Ectodermal cell (in vitro differentiated cells): ENCODE measurements around the gene CCDC174.

ENCODE experiments used
- H3K27ac ChIP-seq: 2 replicates; pipeline ENCODE4 v1.7.0; 2013; ENCODE audit warnings: mild to moderate bottlenecking, low read depth, low read length; ENCODE audit not compliant: insufficient read depth, poor library complexity, severe bottlenecking
- H3K27me3 ChIP-seq: 2 replicates; pipeline ENCODE4 v1.7.0; 2013; ENCODE audit warnings: mild to moderate bottlenecking, low read length; ENCODE audit not compliant: insufficient read depth, control insufficient read depth, poor library complexity, severe bottlenecking
- H3K36me3 ChIP-seq: one replicate; pipeline ENCODE4 v1.7.0; 2013; ENCODE audit warnings: low read length; ENCODE audit not compliant: control insufficient read depth, insufficient read depth
- H3K4me1 ChIP-seq: one replicate; pipeline ENCODE4 v1.7.0; 2013; ENCODE audit warnings: low read length; ENCODE audit not compliant: control insufficient read depth, insufficient read depth
- H3K4me3 ChIP-seq: 2 replicates; pipeline ENCODE4 v1.7.0; 2013; ENCODE audit warnings: low read depth, low read length, control low read depth; ENCODE audit not compliant: insufficient read depth
- H3K9me3 ChIP-seq: 2 replicates; pipeline ENCODE4 v1.7.0; 2013; ENCODE audit warnings: mild to moderate bottlenecking, low read length, moderate library complexity; ENCODE audit not compliant: control insufficient read depth
- WGBS, 2 experiments: methylation state at CpG; one replicate each; pipeline ENCODE4 v1.1.7; 2013; ENCODE audit warnings: missing lambda C conversion rate in 2 of 2; 5-methylcytosine and 5-hydroxymethylcytosine counted together

CCDC174 gene

GRCh38 chr3:14609941-14610340 is 41.6 kb upstream of the CCDC174 start:
- Histone ChIP-seq H3K9me3 (no peaks in the 10 kb centered on the region), H3K27ac (no peak overlapping the region), H3K4me1 (no peaks in the 10 kb centered on the region), H3K27me3 (no peaks in the 10 kb centered on the region), H3K4me3 (no peak overlapping the region), H3K36me3 (no peaks in the 10 kb centered on the region)

GRCh38 chr3:14614189-14614588 is 37.4 kb upstream of the CCDC174 start:
- 80 to 93% methylated on average over 1 of the region's 1 CpG for WGBS, 2 experiments
- Histone ChIP-seq H3K27ac (no peak overlapping the region), H3K9me3 (no peaks in the 10 kb centered on the region), H3K27me3 (no peaks in the 10 kb centered on the region), H3K4me3 (no peak overlapping the region), H3K36me3 (no peaks in the 10 kb centered on the region), H3K4me1 (peaks cover 4% of the 10 kb centered on the region)

- Histone ChIP-seq H3K9me3 (no peaks in the 10 kb centered on the region), H3K27me3 (no peaks in the 10 kb centered on the region), H3K4me3 (no peak overlapping the region), H3K27ac (no peak overlapping the region), H3K4me1 (peaks cover 9% of the 10 kb centered on the region), H3K36me3 (no peaks in the 10 kb centered on the region)
Measured at GRCh38 chr3:14614862-14615261, 36.7 kb upstream of the CCDC174 start.

- WGBS, 2 experiments, result 68 to 73% methylated on average over 10 of the region's 10 CpGs
- H3K9me3 ChIP-seq, result no peaks in the 10 kb centered on the region
- no peaks in the 10 kb centered on the region for H3K36me3 ChIP-seq
- peaks cover 17% of the 10 kb centered on the region for H3K4me1 ChIP-seq
- H3K27me3 ChIP-seq, result no peaks in the 10 kb centered on the region
- no peak overlapping the region for H3K4me3 ChIP-seq
- H3K27ac ChIP-seq, result peak overlapping the region; percentile 19
Measured at GRCh38 chr3:14616606-14617507, 34.7 kb upstream of the CCDC174 start.

GRCh38 chr3:14617508-14618023 is 34.0 kb upstream of the CCDC174 start:
- no peak overlapping the region for H3K4me3 ChIP-seq
- H3K4me1 ChIP-seq, result peaks cover 17% of the 10 kb centered on the region
- 93 to 95% methylated on average over 6 of the region's 6 CpGs for WGBS, 2 experiments
- H3K36me3 ChIP-seq, result no peaks in the 10 kb centered on the region
- no peaks in the 10 kb centered on the region for H3K27me3 ChIP-seq
- no peaks in the 10 kb centered on the region for H3K9me3 ChIP-seq
- no peak overlapping the region for H3K27ac ChIP-seq

- no peaks in the 10 kb centered on the region for H3K36me3 ChIP-seq
- peaks cover 17% of the 10 kb centered on the region for H3K4me1 ChIP-seq
- no peak overlapping the region for H3K27ac ChIP-seq
- no peaks in the 10 kb centered on the region for H3K9me3 ChIP-seq
- no peaks in the 10 kb centered on the region for H3K27me3 ChIP-seq
- 58 to 65% methylated on average over 2 of the region's 2 CpGs for WGBS, 2 experiments
- H3K4me3 ChIP-seq, result no peak overlapping the region
Measured at GRCh38 chr3:14619605-14620004, 32.0 kb upstream of the CCDC174 start.

GRCh38 chr3:14620512-14620911 is 31.1 kb upstream of the CCDC174 start:
- Histone ChIP-seq H3K9me3 (no peaks in the 10 kb centered on the region), H3K4me1 (peaks cover 17% of the 10 kb centered on the region), H3K36me3 (no peaks in the 10 kb centered on the region), H3K4me3 (no peak overlapping the region), H3K27ac (peak overlapping the region; percentile 11), H3K27me3 (no peaks in the 10 kb centered on the region)
- WGBS, 2 experiments, result 46 to 47% methylated on average over 7 of the region's 7 CpGs

- no peaks in the 10 kb centered on the region for H3K9me3 ChIP-seq
- no peaks in the 10 kb centered on the region for H3K36me3 ChIP-seq
- no peak overlapping the region for H3K4me3 ChIP-seq
- H3K27ac ChIP-seq, result no peak overlapping the region
- 95 to 96% methylated on average over 4 of the region's 4 CpGs for WGBS, 2 experiments
- peaks cover 17% of the 10 kb centered on the region for H3K4me1 ChIP-seq
- no peaks in the 10 kb centered on the region for H3K27me3 ChIP-seq
Measured at GRCh38 chr3:14621093-14621492, 30.5 kb upstream of the CCDC174 start.

GRCh38 chr3:14622368-14622767 is 29.2 kb upstream of the CCDC174 start:
- no peaks in the 10 kb centered on the region for H3K27me3 ChIP-seq
- no peaks in the 10 kb centered on the region for H3K36me3 ChIP-seq
- WGBS, 2 experiments, result 90 to 91% methylated on average over 6 of the region's 6 CpGs
- H3K27ac ChIP-seq, result no peak overlapping the region
- H3K4me3 ChIP-seq, result no peak overlapping the region
- peaks cover 13% of the 10 kb centered on the region for H3K4me1 ChIP-seq
- H3K9me3 ChIP-seq, result no peaks in the 10 kb centered on the region

- H3K27ac ChIP-seq, result no peak overlapping the region
- H3K4me1 ChIP-seq, result peaks cover 13% of the 10 kb centered on the region
- no peaks in the 10 kb centered on the region for H3K27me3 ChIP-seq
- 88 to 92% methylated on average over 4 of the region's 4 CpGs for whole genome bisulfite sequencing, 2 experiments
- H3K9me3 ChIP-seq, result no peaks in the 10 kb centered on the region
- no peaks in the 10 kb centered on the region for H3K36me3 ChIP-seq
- H3K4me3 ChIP-seq, result no peak overlapping the region
Measured at GRCh38 chr3:14623569-14624051, 28.0 kb upstream of the CCDC174 start.
